ENCODE results near the gene ADAM10. TPM values are rescaled to one million over a fixed set of nuclear protein-coding genes. Genes with fewer than 3 reads are reported as not detected.

The ADAM10 gene
- total and polyA plus RNA-seq, 2 donors = 31.4 to 143 TPM

- H3K36me3 ChIP-seq (ENCODE audit: control insufficient read depth in 2 of 2, insufficient read depth in 2 of 2, low read length in 1 of 2) = peaks cover under 1 to 4% of the 10 kb centered on the region in 2 donors
- peak in 8 of 9 donors; percentile 60 to 89 (median 78) for DNase-seq (ENCODE audit: low read depth in 6 of 9, low spot score in 9 of 9)
- 4% methylated on average over 14 of the region's 14 CpGs for WGBS
Measured at GRCh38 chr15:58748040-58748851, 1.3 kb downstream of the ADAM10 start.

GRCh38 chr15:58746174-58746573, 3.3 kb downstream of the ADAM10 start:
- peaks cover 15 to 25% of the 10 kb centered on the region in 2 donors for H3K4me1 ChIP-seq (ENCODE audit: control insufficient read depth in 2 of 2, insufficient read depth in 2 of 2, low read length in 2 of 2)

More at GRCh38 chr15:58748040-58748851, 1.3 kb downstream of the ADAM10 start:
- H3K9me3 ChIP-seq (ENCODE audit: control insufficient read depth in 2 of 2, insufficient read depth in 1 of 2, low read length in 1 of 2) = peaks cover 0 to 1% of the 10 kb centered on the region in 2 donors
- no peaks in the 10 kb centered on the region for H3K27me3 ChIP-seq (ENCODE audit: control insufficient read depth in 2 of 2, insufficient read depth in 1 of 2, low read length in 1 of 2)
- H3K4me3 ChIP-seq (ENCODE audit: low read length in 2 of 2) = peak overlapping the region; percentile 68 to 91
- peak overlapping the region; percentile 96 to 98 for H3K27ac ChIP-seq (ENCODE audit: low read depth in 1 of 2, low read length in 1 of 2)
- peaks cover 17 to 24% of the 10 kb centered on the region in 2 donors for H3K4me1 ChIP-seq (ENCODE audit: control insufficient read depth in 2 of 2, insufficient read depth in 2 of 2, low read length in 2 of 2)

GRCh38 chr15:58742819-58743502, 6.5 kb downstream of the ADAM10 start:
- no peak overlapping the region for H3K27ac ChIP-seq (ENCODE audit: low read depth in 1 of 2, low read length in 1 of 2)
- peaks cover 18 to 24% of the 10 kb centered on the region in 2 donors for H3K4me1 ChIP-seq (ENCODE audit: control insufficient read depth in 2 of 2, insufficient read depth in 2 of 2, low read length in 2 of 2)
- WGBS = 96% methylated on average over 5 of the region's 5 CpGs

More at GRCh38 chr15:58746174-58746573, 3.3 kb downstream of the ADAM10 start:
- Histone ChIP-seq H3K27ac (ENCODE audit: low read depth in 1 of 2, low read length in 1 of 2) (no peak overlapping the region), H3K36me3 (ENCODE audit: control insufficient read depth in 2 of 2, insufficient read depth in 2 of 2, low read length in 1 of 2) (peaks cover 4 to 7% of the 10 kb centered on the region in 2 donors), H3K27me3 (ENCODE audit: control insufficient read depth in 2 of 2, insufficient read depth in 1 of 2, low read length in 1 of 2) (no peaks in the 10 kb centered on the region), H3K4me3 (ENCODE audit: low read length in 2 of 2) (peak overlapping the region; percentile 54 to 91), H3K9me3 (ENCODE audit: control insufficient read depth in 2 of 2, insufficient read depth in 1 of 2, low read length in 1 of 2) (peaks cover 0 to 1% of the 10 kb centered on the region in 2 donors)
- 96% methylated on average over 1 of the region's 1 CpG for WGBS
- DNase-seq (ENCODE audit: low read depth in 6 of 9, low spot score in 9 of 9) = no peak

GRCh38 chr15:58742022-58742813, 7.3 kb downstream of the ADAM10 start:
- WGBS = 92% methylated on average over 8 of the region's 8 CpGs
- H3K4me1 ChIP-seq (ENCODE audit: control insufficient read depth in 2 of 2, insufficient read depth in 2 of 2, low read length in 2 of 2) = peaks cover 18 to 24% of the 10 kb centered on the region in 2 donors
- DNase-seq (ENCODE audit: low read depth in 6 of 9, low spot score in 9 of 9) = no peak
- no peaks in the 10 kb centered on the region for H3K27me3 ChIP-seq (ENCODE audit: control insufficient read depth in 2 of 2, insufficient read depth in 1 of 2, low read length in 1 of 2)
- peaks cover 0 to 7% of the 10 kb centered on the region in 2 donors for H3K36me3 ChIP-seq (ENCODE audit: control insufficient read depth in 2 of 2, insufficient read depth in 2 of 2, low read length in 1 of 2)
- H3K9me3 ChIP-seq (ENCODE audit: control insufficient read depth in 2 of 2, insufficient read depth in 1 of 2, low read length in 1 of 2) = no peaks in the 10 kb centered on the region
- H3K4me3 ChIP-seq (ENCODE audit: low read length in 2 of 2) = no peak overlapping the region
- H3K27ac ChIP-seq (ENCODE audit: low read depth in 1 of 2, low read length in 1 of 2) = no peak overlapping the region

More at GRCh38 chr15:58742819-58743502, 6.5 kb downstream of the ADAM10 start:
- no peak for DNase-seq (ENCODE audit: low read depth in 6 of 9, low spot score in 9 of 9)
- H3K36me3 ChIP-seq (ENCODE audit: control insufficient read depth in 2 of 2, insufficient read depth in 2 of 2, low read length in 1 of 2) = peaks cover 0 to 7% of the 10 kb centered on the region in 2 donors
- H3K4me3 ChIP-seq (ENCODE audit: low read length in 2 of 2) = no peak overlapping the region
- no peaks in the 10 kb centered on the region for H3K27me3 ChIP-seq (ENCODE audit: control insufficient read depth in 2 of 2, insufficient read depth in 1 of 2, low read length in 1 of 2)
- H3K9me3 ChIP-seq (ENCODE audit: control insufficient read depth in 2 of 2, insufficient read depth in 1 of 2, low read length in 1 of 2) = no peaks in the 10 kb centered on the region

GRCh38 chr15:58741032-58741431, 8.5 kb downstream of the ADAM10 start:
- DNase-seq (ENCODE audit: low read depth in 6 of 9, low spot score in 9 of 9) = no peak
- Histone ChIP-seq H3K4me3 (ENCODE audit: low read length in 2 of 2) (no peak overlapping the region), H3K27ac (ENCODE audit: low read depth in 1 of 2, low read length in 1 of 2) (no peak overlapping the region), H3K9me3 (ENCODE audit: control insufficient read depth in 2 of 2, insufficient read depth in 1 of 2, low read length in 1 of 2) (no peaks in the 10 kb centered on the region), H3K4me1 (ENCODE audit: control insufficient read depth in 2 of 2, insufficient read depth in 2 of 2, low read length in 2 of 2) (peaks cover 12 to 18% of the 10 kb centered on the region in 2 donors), H3K27me3 (ENCODE audit: control insufficient read depth in 2 of 2, insufficient read depth in 1 of 2, low read length in 1 of 2) (no peaks in the 10 kb centered on the region), H3K36me3 (ENCODE audit: control insufficient read depth in 2 of 2, insufficient read depth in 2 of 2, low read length in 1 of 2) (peaks cover 0 to 7% of the 10 kb centered on the region in 2 donors)
- 94% methylated on average over 2 of the region's 2 CpGs for WGBS

GRCh38 chr15:58740436-58740835, 9.1 kb downstream of the ADAM10 start:
- no peak for DNase-seq (ENCODE audit: low read depth in 6 of 9, low spot score in 9 of 9)
- H3K27me3 ChIP-seq (ENCODE audit: control insufficient read depth in 2 of 2, insufficient read depth in 1 of 2, low read length in 1 of 2) = no peaks in the 10 kb centered on the region
- peaks cover 7 to 13% of the 10 kb centered on the region in 2 donors for H3K4me1 ChIP-seq (ENCODE audit: control insufficient read depth in 2 of 2, insufficient read depth in 2 of 2, low read length in 2 of 2)
- no peak overlapping the region for H3K27ac ChIP-seq (ENCODE audit: low read depth in 1 of 2, low read length in 1 of 2)
- 97% methylated on average over 4 of the region's 4 CpGs for WGBS
- H3K36me3 ChIP-seq (ENCODE audit: control insufficient read depth in 2 of 2, insufficient read depth in 2 of 2, low read length in 1 of 2) = peaks cover 0 to 7% of the 10 kb centered on the region in 2 donors
- no peak overlapping the region for H3K4me3 ChIP-seq (ENCODE audit: low read length in 2 of 2)
- H3K9me3 ChIP-seq (ENCODE audit: control insufficient read depth in 2 of 2, insufficient read depth in 1 of 2, low read length in 1 of 2) = no peaks in the 10 kb centered on the region

GRCh38 chr15:58738046-58738707, 11.3 kb downstream of the ADAM10 start:
- peaks cover 0 to 6% of the 10 kb centered on the region in 2 donors for H3K36me3 ChIP-seq (ENCODE audit: control insufficient read depth in 2 of 2, insufficient read depth in 2 of 2, low read length in 1 of 2)
- H3K27me3 ChIP-seq (ENCODE audit: control insufficient read depth in 2 of 2, insufficient read depth in 1 of 2, low read length in 1 of 2) = no peaks in the 10 kb centered on the region
- peaks cover 8 to 15% of the 10 kb centered on the region in 2 donors for H3K4me1 ChIP-seq (ENCODE audit: control insufficient read depth in 2 of 2, insufficient read depth in 2 of 2, low read length in 2 of 2)
- WGBS = 84% methylated on average over 1 of the region's 1 CpG
- H3K9me3 ChIP-seq (ENCODE audit: control insufficient read depth in 2 of 2, insufficient read depth in 1 of 2, low read length in 1 of 2) = no peaks in the 10 kb centered on the region
- no peak overlapping the region for H3K4me3 ChIP-seq (ENCODE audit: low read length in 2 of 2)
- no peak for DNase-seq (ENCODE audit: low read depth in 6 of 9, low spot score in 9 of 9)
- H3K27ac ChIP-seq (ENCODE audit: low read depth in 1 of 2, low read length in 1 of 2) = no peak overlapping the region

GRCh38 chr15:58737298-58737697, 12.2 kb downstream of the ADAM10 start:
- no peaks in the 10 kb centered on the region for H3K9me3 ChIP-seq (ENCODE audit: control insufficient read depth in 2 of 2, insufficient read depth in 1 of 2, low read length in 1 of 2)
- no peak overlapping the region for H3K27ac ChIP-seq (ENCODE audit: low read depth in 1 of 2, low read length in 1 of 2)
- H3K36me3 ChIP-seq (ENCODE audit: control insufficient read depth in 2 of 2, insufficient read depth in 2 of 2, low read length in 1 of 2) = peaks cover 0 to 2% of the 10 kb centered on the region in 2 donors
- H3K4me1 ChIP-seq (ENCODE audit: control insufficient read depth in 2 of 2, insufficient read depth in 2 of 2, low read length in 2 of 2) = peaks cover 9 to 19% of the 10 kb centered on the region in 2 donors
- H3K27me3 ChIP-seq (ENCODE audit: control insufficient read depth in 2 of 2, insufficient read depth in 1 of 2, low read length in 1 of 2) = no peaks in the 10 kb centered on the region
- 97% methylated on average over 3 of the region's 3 CpGs for WGBS
- no peak for DNase-seq (ENCODE audit: low read depth in 6 of 9, low spot score in 9 of 9)
- H3K4me3 ChIP-seq (ENCODE audit: low read length in 2 of 2) = no peak overlapping the region
